Naive thymus-derived CD4-positive, alpha-beta T cell (primary cell): Measurements from ENCODE around the gene GXYLT2. TPM values are rescaled to one million over a fixed set of nuclear protein-coding genes. Genes with fewer than 3 reads are reported as not detected.

Source experiments
- ATAC-seq: fragments of 150-1000 bp; cut with Tn5 transposase; 2 replicates; pipeline ENCODE4 v1.10.0; 2021; ENCODE audit warnings: mild to moderate bottlenecking, moderate library complexity
- CTCF ChIA-PET: fragments of 350-600 bp; sonication (Branson Sonifier 250); formaldehyde crosslinking; loops from one replicate; lab custom pipeline; 2021; ENCODE audit warnings: antibody characterized with exemption; lab: Charles Lee
- POLR2A ChIA-PET: fragments of 350-600 bp; sonication (Branson Sonifier 250); formaldehyde crosslinking; loops from one replicate; lab custom pipeline; 2021; ENCODE audit warnings: antibody characterized with exemption, inconsistent platforms; lab: Charles Lee
- DNase-seq, 9 donors: peaks; one replicate each; pipeline versions ENCODE4 v3.0.0 to v3.0.0-alpha.2; 2020 to 2022; ENCODE audit warnings: mixed read lengths in 1 of 9
- H3K27ac ChIP-seq: one replicate; pipeline ENCODE4 v1.7.0; 2013; ENCODE audit warnings: mild to moderate bottlenecking, low read depth, low read length, moderate library complexity
- H3K27me3 ChIP-seq, 2 donors: one replicate each; pipeline ENCODE4 v1.7.0; 2013; ENCODE audit warnings: low read length in 2 of 2, mild to moderate bottlenecking in 2 of 2, moderate library complexity in 2 of 2; ENCODE audit not compliant: control insufficient read depth in 2 of 2, insufficient read depth in 2 of 2
- H3K36me3 ChIP-seq, 3 experiments: 1 replicate in 2 of 3; 2 replicates in 1 of 3; pipeline ENCODE4 v1.7.0; 2013; ENCODE audit warnings: low read length in 3 of 3, mild to moderate bottlenecking in 3 of 3, moderate library complexity in 1 of 3; ENCODE audit not compliant: insufficient read depth in 3 of 3, control insufficient read depth in 2 of 3
- H3K4me1 ChIP-seq, 2 donors: one replicate each; pipeline ENCODE4 v1.7.0; 2013; ENCODE audit warnings: low read length in 2 of 2, mild to moderate bottlenecking in 2 of 2, moderate library complexity in 1 of 2; ENCODE audit not compliant: control insufficient read depth in 2 of 2, insufficient read depth in 2 of 2
- H3K4me3 ChIP-seq: 2 replicates; pipeline ENCODE4 v1.7.0; 2013; ENCODE audit warnings: mild to moderate bottlenecking, low read length
- H3K9me3 ChIP-seq, 3 experiments: 1 replicate in 2 of 3; 2 replicates in 1 of 3; pipeline ENCODE4 v1.7.0; 2013; ENCODE audit warnings: low read length in 3 of 3; ENCODE audit not compliant: control insufficient read depth in 2 of 3
- H3K27ac Mint-ChIP-seq, 9 donors: one replicate each; pipeline ENCODE4 v1.8.0; 2020 to 2022; ENCODE audit warnings: mixed read lengths in 9 of 9, mild to moderate bottlenecking in 8 of 9, moderate library complexity in 5 of 9, inconsistent platforms in 2 of 9
- H3K27me3 Mint-ChIP-seq, 5 donors: one replicate each; pipeline ENCODE4 v1.8.0; 2021 to 2022; ENCODE audit warnings: mixed read lengths in 5 of 5, mild to moderate bottlenecking in 1 of 5
- H3K36me3 Mint-ChIP-seq, 5 donors: one replicate each; pipeline ENCODE4 v1.8.0; 2020 to 2022; ENCODE audit warnings: mixed read lengths in 5 of 5, mild to moderate bottlenecking in 3 of 5, inconsistent platforms in 1 of 5
- H3K4me1 Mint-ChIP-seq, 7 donors: one replicate each; pipeline ENCODE4 v1.8.0; 2020 to 2022; ENCODE audit warnings: mixed read lengths in 7 of 7, mild to moderate bottlenecking in 3 of 7, inconsistent platforms in 1 of 7
- H3K4me3 Mint-ChIP-seq, 10 donors: one replicate each; pipeline ENCODE4 v1.8.0; 2020 to 2022; ENCODE audit warnings: mild to moderate bottlenecking in 10 of 10, mixed read lengths in 10 of 10, moderate library complexity in 6 of 10, inconsistent platforms in 2 of 10
- H3K9me3 Mint-ChIP-seq, 11 donors: one replicate each; pipeline ENCODE4 v1.8.0; 2020 to 2022; ENCODE audit warnings: mixed read lengths in 11 of 11, mild to moderate bottlenecking in 4 of 11, inconsistent platforms in 1 of 11, moderate library complexity in 1 of 11
- intact Hi-C, 2 donors: fragments of 100-400 bp; cut with micrococcal nuclease; formaldehyde crosslinking; loops; one replicate each; pipeline ENCODE4 v1.15.1; 2023
- polyA plus RNA-seq, 2 donors: library from polyadenylated mRNA; unstranded; fragments of 300-500 nt; fragmentation: Illumina TruSeq; gene quantifications; one replicate each; pipeline ENCODE4 v1.2.3, GENCODE V29; 2021
- total RNA-seq, 6 experiments: library from RNA in 5 of 6; stranded (reverse) in 5 of 6; gene quantifications; 1 replicate in 5 of 6; 2 replicates in 1 of 6; pipeline ENCODE4 v1.2.3 and lab custom pipeline; 2021 to 2026

The GXYLT2 gene
- total and polyA plus RNA-seq, 7 experiments from 2014 or later, result not detected

DNA sequence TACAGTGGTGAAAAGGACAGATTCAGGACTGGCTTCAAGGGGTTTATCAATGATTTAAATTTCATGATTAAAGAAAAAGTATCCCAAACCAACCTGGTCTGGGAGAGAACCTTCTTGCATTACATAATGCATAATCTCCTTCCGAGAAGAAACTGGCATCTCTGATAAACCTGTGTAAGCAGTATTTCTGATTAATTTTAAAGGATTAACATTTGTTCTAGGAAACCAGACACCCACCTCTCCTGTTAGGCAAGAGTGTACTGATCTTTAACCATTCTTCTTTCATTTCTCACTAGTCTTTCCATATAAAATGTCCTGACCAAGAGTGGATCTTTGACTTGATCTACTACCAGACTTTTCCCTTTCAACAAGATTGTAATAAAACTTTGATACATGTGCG, 85.9 kb downstream of the GXYLT2 start:
- no peak overlapping the region for H3K27ac ChIP-seq
- no peaks in the 10 kb centered on the region for H3K9me3 ChIP-seq
- Mint-ChIP-seq H3K4me1 (peaks cover 0 to 5% (median 0%) of the 10 kb centered on the region in 7 donors), H3K27me3 (peaks cover 0 to 14% (median 0%) of the 10 kb centered on the region in 5 donors), H3K27ac (no peak overlapping the region), H3K4me3 (no peak overlapping the region), H3K9me3 (no peaks in the 10 kb centered on the region), H3K36me3 (no peaks in the 10 kb centered on the region)
- no peak overlapping the region for H3K4me3 ChIP-seq
- no peaks in the 10 kb centered on the region for H3K27me3 ChIP-seq
- intact Hi-C loops, result no loop called here
- H3K36me3 ChIP-seq, result no peaks in the 10 kb centered on the region
- ATAC-seq (no peak), DNase-seq (no peak)
- CTCF ChIA-PET, result no interaction called here
- POLR2A ChIA-PET, result interaction anchor here (0.5 kb wide), 1 partner anchor 31 kb away, joined by 4 read pairs; no protein-coding TSS in a partner anchor
- no peaks in the 10 kb centered on the region for H3K4me1 ChIP-seq

DNA sequence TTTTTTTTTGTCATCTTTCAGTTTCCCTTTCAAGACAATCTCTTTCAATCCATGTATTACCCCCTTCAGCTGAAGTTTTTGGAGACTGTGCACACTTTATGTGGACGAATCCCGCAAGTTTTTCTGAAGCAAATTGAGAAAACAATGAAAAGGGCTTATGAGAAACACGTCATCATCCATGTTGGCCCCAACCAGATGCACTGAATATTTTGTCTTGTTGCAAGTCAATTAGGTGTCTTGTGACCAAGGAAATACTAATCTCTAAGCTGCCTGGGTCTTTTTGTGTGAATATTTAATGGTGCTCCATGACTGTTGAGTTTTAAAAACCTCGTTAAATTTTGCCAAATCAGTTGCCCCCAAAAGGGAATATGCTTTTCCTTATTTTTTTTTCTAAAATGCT, 87.1 kb downstream of the GXYLT2 start:
- H3K4me3 ChIP-seq, result no peak overlapping the region
- DNase-seq, result no peak
- POLR2A ChIA-PET, result interaction anchor here (1.0 kb wide), 1 partner anchor 21 kb away, joined by 3 read pairs; no protein-coding TSS in a partner anchor
- no peaks in the 10 kb centered on the region for H3K36me3 ChIP-seq
- Mint-ChIP-seq H3K4me3 (no peak overlapping the region), H3K4me1 (peaks cover 0 to 5% (median 0%) of the 10 kb centered on the region in 7 donors), H3K27ac (no peak overlapping the region), H3K27me3 (peaks cover 0 to 16% (median 0%) of the 10 kb centered on the region in 5 donors), H3K9me3 (no peaks in the 10 kb centered on the region), H3K36me3 (no peaks in the 10 kb centered on the region)
- intact Hi-C loops, result no loop called here
- CTCF ChIA-PET, result no interaction called here
- no peak overlapping the region for H3K27ac ChIP-seq
- ATAC-seq, result no peak
- no peaks in the 10 kb centered on the region for H3K27me3 ChIP-seq
- no peaks in the 10 kb centered on the region for H3K4me1 ChIP-seq
- H3K9me3 ChIP-seq, result no peaks in the 10 kb centered on the region

DNA sequence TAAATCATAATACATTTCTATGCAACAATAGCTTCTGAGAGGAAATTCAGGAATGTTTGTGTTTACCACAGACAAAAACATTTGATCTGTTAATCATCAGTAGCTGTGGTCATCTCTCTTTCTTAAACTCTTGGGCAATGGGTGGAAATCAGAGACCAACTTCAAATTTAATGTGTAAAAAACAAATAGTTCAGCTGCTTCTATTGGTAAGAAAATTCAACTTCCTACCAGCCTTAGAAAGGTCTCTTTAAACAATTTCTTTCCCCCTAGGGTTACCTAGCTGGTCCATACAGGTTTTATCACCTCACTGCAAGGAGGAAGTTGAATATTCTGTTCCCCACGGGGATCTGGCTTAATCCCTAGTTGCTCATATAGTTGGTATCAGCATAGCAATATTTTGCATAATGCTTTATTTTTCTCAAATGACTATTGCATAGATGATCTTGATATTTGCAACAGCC, 88.5 kb downstream of the GXYLT2 start:
- intact Hi-C loops, result no loop called here
- H3K4me3 Mint-ChIP-seq, result no peak overlapping the region
- no peak overlapping the region for H3K27ac Mint-ChIP-seq
- no peaks in the 10 kb centered on the region for H3K4me1 ChIP-seq
- ChIA-PET CTCF (no interaction called here), POLR2A (no interaction called here)
- ATAC-seq (no peak), DNase-seq (no peak)
- peaks cover 0 to 17% (median 0%) of the 10 kb centered on the region in 5 donors for H3K27me3 Mint-ChIP-seq
- no peak overlapping the region for H3K4me3 ChIP-seq
- H3K4me1 Mint-ChIP-seq, result peaks cover 0 to 5% (median 0%) of the 10 kb centered on the region in 7 donors
- no peaks in the 10 kb centered on the region for H3K27me3 ChIP-seq
- no peak overlapping the region for H3K27ac ChIP-seq
- H3K9me3 ChIP-seq, result no peaks in the 10 kb centered on the region
- no peaks in the 10 kb centered on the region for H3K36me3 Mint-ChIP-seq
- H3K9me3 Mint-ChIP-seq, result no peaks in the 10 kb centered on the region
- H3K36me3 ChIP-seq, result no peaks in the 10 kb centered on the region

DNA sequence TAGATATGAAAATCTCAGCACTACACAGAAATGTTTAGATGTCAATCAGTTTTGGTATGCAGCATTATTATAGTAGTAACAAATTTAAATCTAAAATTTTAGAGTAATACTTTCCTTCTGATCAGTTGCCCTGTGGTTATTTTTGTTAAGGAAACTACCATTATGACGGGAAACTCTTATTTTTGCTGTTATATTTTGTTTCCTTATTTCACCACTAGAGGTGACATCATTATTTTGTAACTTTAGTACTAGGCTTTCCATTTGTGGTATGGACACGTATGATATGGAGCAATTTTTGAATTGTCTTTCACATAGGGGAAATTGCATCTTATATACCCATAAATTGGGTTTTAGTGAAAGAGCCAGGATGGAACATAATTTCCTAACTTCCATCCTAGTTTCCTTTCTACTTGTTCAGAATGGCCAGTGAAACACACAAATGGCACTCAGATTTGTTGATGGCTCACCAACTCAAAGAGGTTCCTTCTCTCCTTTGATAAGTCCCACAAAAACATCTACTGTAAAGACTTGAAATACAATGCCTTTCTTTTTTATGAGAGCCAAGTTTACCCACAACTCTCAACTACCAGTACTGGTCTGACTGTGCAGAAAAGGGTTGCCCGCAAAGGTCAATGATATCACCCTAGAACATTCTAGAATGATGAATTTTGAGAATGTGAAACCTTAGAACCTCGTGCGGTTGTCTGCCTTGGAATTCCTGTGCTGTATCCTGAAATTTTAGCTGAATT, 89.4 kb downstream of the GXYLT2 start:
- ATAC-seq, result peak; percentile 50
- no peak for DNase-seq
- peak overlapping the region in 2 of 9 donors; percentile 36 to 54 for H3K27ac Mint-ChIP-seq
- Histone ChIP-seq H3K4me3 (no peak overlapping the region), H3K9me3 (no peaks in the 10 kb centered on the region), H3K27ac (no peak overlapping the region), H3K4me1 (no peaks in the 10 kb centered on the region), H3K36me3 (no peaks in the 10 kb centered on the region), H3K27me3 (no peaks in the 10 kb centered on the region)
- H3K4me3 Mint-ChIP-seq, result no peak overlapping the region
- H3K4me1 Mint-ChIP-seq, result peaks cover 0 to 5% (median 0%) of the 10 kb centered on the region in 7 donors
- H3K9me3 Mint-ChIP-seq, result no peaks in the 10 kb centered on the region
- peaks cover 0 to 17% (median 2%) of the 10 kb centered on the region in 5 donors for H3K27me3 Mint-ChIP-seq
- intact Hi-C loops, result no loop called here
- H3K36me3 Mint-ChIP-seq, result no peaks in the 10 kb centered on the region
- CTCF ChIA-PET, result no interaction called here
- POLR2A ChIA-PET, result no interaction called here

DNA sequence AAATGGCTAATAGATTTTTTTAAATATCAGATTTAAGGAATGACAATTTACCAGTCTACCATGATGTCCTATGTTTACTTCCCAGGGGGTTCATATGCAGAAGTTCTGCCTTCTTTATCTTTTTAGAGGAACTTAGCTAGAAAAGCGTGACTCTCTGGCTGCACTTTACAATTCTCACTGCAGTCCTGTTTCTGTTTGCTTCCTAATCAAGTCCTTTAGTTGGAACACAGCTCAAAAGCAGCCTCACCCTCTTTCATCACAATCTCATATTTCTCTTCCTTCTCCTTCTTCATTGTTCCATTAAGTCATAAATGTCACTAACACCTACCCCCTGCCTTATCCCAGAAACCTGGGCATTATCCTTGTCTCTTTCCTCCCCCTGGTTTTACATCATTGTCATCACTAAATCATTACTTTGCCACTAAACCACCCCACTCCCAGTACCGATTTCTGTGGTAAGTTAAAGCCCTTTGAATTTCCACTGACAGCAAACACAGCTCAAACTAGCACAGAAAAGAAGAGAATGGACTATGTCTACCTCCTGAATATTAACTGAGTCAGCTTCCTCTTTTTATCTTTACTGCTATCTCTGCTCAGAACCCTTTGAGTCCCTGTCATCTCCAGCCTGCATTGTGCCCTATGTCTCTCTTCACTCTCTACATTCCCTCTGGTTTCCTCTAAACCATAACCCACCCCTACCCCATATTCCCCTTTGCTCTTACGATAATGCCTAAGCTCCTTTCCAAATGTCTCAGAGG, 94.9 kb downstream of the GXYLT2 start:
- Histone ChIP-seq H3K27ac (no peak overlapping the region), H3K4me3 (no peak overlapping the region), H3K4me1 (no peaks in the 10 kb centered on the region), H3K9me3 (peaks cover 0 to 6% (median 0%) of the 10 kb centered on the region in 3 experiments), H3K36me3 (no peaks in the 10 kb centered on the region), H3K27me3 (no peaks in the 10 kb centered on the region)
- Mint-ChIP-seq H3K4me1 (peaks cover 0 to 3% (median 0%) of the 10 kb centered on the region in 7 donors), H3K9me3 (peaks cover 0 to 13% (median 9%) of the 10 kb centered on the region in 11 donors), H3K27ac (no peak overlapping the region), H3K36me3 (peaks cover 0 to 3% (median 0%) of the 10 kb centered on the region in 5 donors), H3K4me3 (no peak overlapping the region), H3K27me3 (peaks cover 9 to 18% (median 14%) of the 10 kb centered on the region in 5 donors)
- ATAC-seq (peak; percentile 36), DNase-seq (no peak)
- CTCF ChIA-PET, result no interaction called here
- POLR2A ChIA-PET, result interaction anchor here (0.6 kb wide), 1 partner anchor 28 kb away, joined by 4 read pairs; no protein-coding TSS in a partner anchor
- intact Hi-C loops, result no loop called here

- intact Hi-C loops, result no loop called here
- peaks cover 0 to 3% (median 0%) of the 10 kb centered on the region in 7 donors for H3K4me1 Mint-ChIP-seq
- H3K27ac Mint-ChIP-seq, result no peak overlapping the region
- no peak overlapping the region for H3K27ac ChIP-seq
- no peaks in the 10 kb centered on the region for H3K36me3 ChIP-seq
- H3K9me3 ChIP-seq, result peaks cover 0 to 6% (median 0%) of the 10 kb centered on the region in 3 experiments
- no peak overlapping the region for H3K4me3 Mint-ChIP-seq
- no peaks in the 10 kb centered on the region for H3K4me1 ChIP-seq
- DNase-seq (no peak), ATAC-seq (no peak)
- H3K27me3 ChIP-seq, result no peaks in the 10 kb centered on the region
- no peak overlapping the region for H3K4me3 ChIP-seq
- H3K9me3 Mint-ChIP-seq, result peaks cover 0 to 13% (median 10%) of the 10 kb centered on the region in 11 donors
- H3K27me3 Mint-ChIP-seq, result peaks cover 8 to 16% (median 9%) of the 10 kb centered on the region in 5 donors
- peaks cover 0 to 3% (median 0%) of the 10 kb centered on the region in 5 donors for H3K36me3 Mint-ChIP-seq
- ChIA-PET CTCF (no interaction called here), POLR2A (interaction anchor here (1.3 kb wide), 1 partner anchor 9 kb away, joined by 3 read pairs; no protein-coding TSS in a partner anchor)
Observed at GRCh38 chr3:72985576-72985975, 97.7 kb downstream of the GXYLT2 start.
